Peyer's patch (tissue), 4 donors: ENCODE measurements around the gene DBNDD1.

ENCODE experiments used
- POLR2A ChIP-seq, 2 donors: fragments of 450-650 bp; IDR thresholded peaks; one replicate each; pipeline ENCODE4 v1.5.1; 2017; ENCODE audit warnings: antibody characterized with exemption in 2 of 2, mild to moderate bottlenecking in 2 of 2, moderate library complexity in 2 of 2
- TF ChIP-seq, protein P1 (sequence below), 6 experiments: fragments of 450-650 bp in 4 of 6; fragments of 200-600 bp in 2 of 6; sonication (generic) in 1 of 6; IDR thresholded peaks; one replicate each; pipeline ENCODE4 v1.5.1; 2017 to 2019; ENCODE audit warnings: antibody characterized with exemption in 6 of 6, mild to moderate bottlenecking in 3 of 6, moderate library complexity in 1 of 6

- TF ChIP-seq, protein P1, sequence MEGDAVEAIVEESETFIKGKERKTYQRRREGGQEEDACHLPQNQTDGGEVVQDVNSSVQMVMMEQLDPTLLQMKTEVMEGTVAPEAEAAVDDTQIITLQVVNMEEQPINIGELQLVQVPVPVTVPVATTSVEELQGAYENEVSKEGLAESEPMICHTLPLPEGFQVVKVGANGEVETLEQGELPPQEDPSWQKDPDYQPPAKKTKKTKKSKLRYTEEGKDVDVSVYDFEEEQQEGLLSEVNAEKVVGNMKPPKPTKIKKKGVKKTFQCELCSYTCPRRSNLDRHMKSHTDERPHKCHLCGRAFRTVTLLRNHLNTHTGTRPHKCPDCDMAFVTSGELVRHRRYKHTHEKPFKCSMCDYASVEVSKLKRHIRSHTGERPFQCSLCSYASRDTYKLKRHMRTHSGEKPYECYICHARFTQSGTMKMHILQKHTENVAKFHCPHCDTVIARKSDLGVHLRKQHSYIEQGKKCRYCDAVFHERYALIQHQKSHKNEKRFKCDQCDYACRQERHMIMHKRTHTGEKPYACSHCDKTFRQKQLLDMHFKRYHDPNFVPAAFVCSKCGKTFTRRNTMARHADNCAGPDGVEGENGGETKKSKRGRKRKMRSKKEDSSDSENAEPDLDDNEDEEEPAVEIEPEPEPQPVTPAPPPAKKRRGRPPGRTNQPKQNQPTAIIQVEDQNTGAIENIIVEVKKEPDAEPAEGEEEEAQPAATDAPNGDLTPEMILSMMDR (IDR thresholded peaks at IDR 0.05): no peak
- no peak for TF ChIP-seq POLR2A (IDR thresholded peaks at IDR 0.05)
Observed at GRCh38 chr16:89981414-89981813, 37.8 kb downstream of the DBNDD1 start.
